ENCODE data around the gene TBC1D20. TPM values are rescaled to one million over a fixed set of nuclear protein-coding genes. Genes with fewer than 3 reads are reported as not detected.

TBC1D20 gene
- total RNA-seq, 2 experiments from 2014 or later, result 15.7 to 16.1 TPM

GRCh38 chr20:475463-476357, 13.4 kb upstream of the TBC1D20 start:
- POLR2A ChIA-PET, result interaction anchor here (0.6 to 0.9 kb wide), 2 partner anchors 28 to 249 kb away, joined by 3 to 5 read pairs; partner anchors contain the start of gene DEFB129
- Histone ChIP-seq H3K36me3 (ENCODE audit: insufficient read depth, low read length) (peaks cover 15% of the 10 kb centered on the region), H3K4me3 (ENCODE audit: low read length) (no peak overlapping the region), H3K27me3 (ENCODE audit: control insufficient read depth in 1 of 2, insufficient read depth in 2 of 2, low read length in 2 of 2) (no peaks in the 10 kb centered on the region), H3K27ac (ENCODE audit: low read depth in 1 of 2, low read length in 2 of 2) (no peak overlapping the region), H3K4me1 (ENCODE audit: insufficient read depth, low read length) (peaks cover 4% of the 10 kb centered on the region), H3K9me3 (ENCODE audit: control insufficient read depth in 1 of 2, insufficient read depth in 1 of 2, low read length in 2 of 2) (no peaks in the 10 kb centered on the region)
- Mint-ChIP-seq H3K4me1 (ENCODE audit: low read depth) (peaks cover 14% of the 10 kb centered on the region), H3K27me3 (no peaks in the 10 kb centered on the region), H3K9me3 (no peaks in the 10 kb centered on the region), H3K36me3 (ENCODE audit: low read depth) (peaks cover 6% of the 10 kb centered on the region), H3K4me3 (no peak overlapping the region), H3K27ac (no peak overlapping the region)
- intact Hi-C loops (cut with DNase I, micrococcal nuclease), result loop anchor here in 1 of 2 experiments (5.0 kb wide), 1 partner anchor 38 kb away; no protein-coding TSS in a partner anchor
- no peak for TF ChIP-seq CTCF (IDR thresholded peaks at IDR 0.05)
- ATAC-seq (ENCODE audit: poor library complexity), result no peak
- CTCF ChIA-PET, result interaction anchor here (2.3 kb wide), 1 partner anchor 121 kb away, joined by 14 read pairs; no protein-coding TSS in a partner anchor
- no peak for DNase-seq

GRCh38 chr20:474581-474980, 12.2 kb upstream of the TBC1D20 start:
- no peaks in the 10 kb centered on the region for H3K27me3 ChIP-seq (ENCODE audit: control insufficient read depth in 1 of 2, insufficient read depth in 2 of 2, low read length in 2 of 2)
- no peak for TF ChIP-seq CTCF (IDR thresholded peaks at IDR 0.05)
- Mint-ChIP-seq H3K36me3 (ENCODE audit: low read depth) (peaks cover 6% of the 10 kb centered on the region), H3K27me3 (no peaks in the 10 kb centered on the region), H3K9me3 (peaks cover 6% of the 10 kb centered on the region), H3K4me1 (ENCODE audit: low read depth) (peaks cover 6% of the 10 kb centered on the region), H3K27ac (no peak overlapping the region), H3K4me3 (no peak overlapping the region)
- CTCF ChIA-PET, result no interaction called here
- DNase-seq (no peak), ATAC-seq (ENCODE audit: poor library complexity) (no peak)
- peaks cover 0 to 3% of the 10 kb centered on the region in 2 experiments for H3K9me3 ChIP-seq (ENCODE audit: control insufficient read depth in 1 of 2, insufficient read depth in 1 of 2, low read length in 2 of 2)
- no peak overlapping the region for H3K27ac ChIP-seq (ENCODE audit: low read depth in 1 of 2, low read length in 2 of 2)
- H3K36me3 ChIP-seq (ENCODE audit: insufficient read depth, low read length), result peaks cover 15% of the 10 kb centered on the region
- POLR2A ChIA-PET, result no interaction called here
- H3K4me3 ChIP-seq (ENCODE audit: low read length), result no peak overlapping the region
- H3K4me1 ChIP-seq (ENCODE audit: insufficient read depth, low read length), result peaks cover 4% of the 10 kb centered on the region
- intact Hi-C loops (cut with DNase I, micrococcal nuclease), result no loop called here

- DNase-seq (no peak), ATAC-seq (ENCODE audit: poor library complexity) (no peak)
- peaks cover 12% of the 10 kb centered on the region for H3K36me3 ChIP-seq (ENCODE audit: insufficient read depth, low read length)
- H3K9me3 ChIP-seq (ENCODE audit: control insufficient read depth in 1 of 2, insufficient read depth in 1 of 2, low read length in 2 of 2), result peaks cover under 1 to 3% of the 10 kb centered on the region in 2 experiments
- Mint-ChIP-seq H3K36me3 (ENCODE audit: low read depth) (no peaks in the 10 kb centered on the region), H3K4me1 (ENCODE audit: low read depth) (no peaks in the 10 kb centered on the region), H3K9me3 (peaks cover 6% of the 10 kb centered on the region), H3K27ac (no peak overlapping the region), H3K4me3 (no peak overlapping the region), H3K27me3 (no peaks in the 10 kb centered on the region)
- H3K4me1 ChIP-seq (ENCODE audit: insufficient read depth, low read length), result no peaks in the 10 kb centered on the region
- H3K27ac ChIP-seq (ENCODE audit: low read depth in 1 of 2, low read length in 2 of 2), result no peak overlapping the region
- no peak for TF ChIP-seq CTCF (IDR thresholded peaks at IDR 0.05)
- CTCF ChIA-PET, result no interaction called here
- H3K4me3 ChIP-seq (ENCODE audit: low read length), result no peak overlapping the region
- intact Hi-C loops (cut with DNase I, micrococcal nuclease), result no loop called here
- no peaks in the 10 kb centered on the region for H3K27me3 ChIP-seq (ENCODE audit: control insufficient read depth in 1 of 2, insufficient read depth in 2 of 2, low read length in 2 of 2)
- POLR2A ChIA-PET, result no interaction called here
Observed at GRCh38 chr20:472889-473292, 10.6 kb upstream of the TBC1D20 start.

Measured in CD4-positive, alpha-beta T cell (primary cell).